ENCODE measurements around the gene USP16. TPM values are rescaled to one million over a fixed set of nuclear protein-coding genes. Genes with fewer than 3 reads are reported as not detected.

The USP16 gene
- total RNA-seq, 2 donors from 2014 or later = 34.5 to 38.9 TPM

- DNase-seq (ENCODE audit: low spot score) = no peak
- H3K36me3 ChIP-seq = no peaks in the 10 kb centered on the region
- H3K4me1 ChIP-seq (ENCODE audit: control insufficient read depth in 1 of 2, low read depth in 2 of 2) = peaks cover 24 to 33% of the 10 kb centered on the region in 2 donors
- no peaks in the 10 kb centered on the region for H3K9me3 ChIP-seq
- no peak overlapping the region for H3K4me3 ChIP-seq
- TF ChIP-seq, protein P1, sequence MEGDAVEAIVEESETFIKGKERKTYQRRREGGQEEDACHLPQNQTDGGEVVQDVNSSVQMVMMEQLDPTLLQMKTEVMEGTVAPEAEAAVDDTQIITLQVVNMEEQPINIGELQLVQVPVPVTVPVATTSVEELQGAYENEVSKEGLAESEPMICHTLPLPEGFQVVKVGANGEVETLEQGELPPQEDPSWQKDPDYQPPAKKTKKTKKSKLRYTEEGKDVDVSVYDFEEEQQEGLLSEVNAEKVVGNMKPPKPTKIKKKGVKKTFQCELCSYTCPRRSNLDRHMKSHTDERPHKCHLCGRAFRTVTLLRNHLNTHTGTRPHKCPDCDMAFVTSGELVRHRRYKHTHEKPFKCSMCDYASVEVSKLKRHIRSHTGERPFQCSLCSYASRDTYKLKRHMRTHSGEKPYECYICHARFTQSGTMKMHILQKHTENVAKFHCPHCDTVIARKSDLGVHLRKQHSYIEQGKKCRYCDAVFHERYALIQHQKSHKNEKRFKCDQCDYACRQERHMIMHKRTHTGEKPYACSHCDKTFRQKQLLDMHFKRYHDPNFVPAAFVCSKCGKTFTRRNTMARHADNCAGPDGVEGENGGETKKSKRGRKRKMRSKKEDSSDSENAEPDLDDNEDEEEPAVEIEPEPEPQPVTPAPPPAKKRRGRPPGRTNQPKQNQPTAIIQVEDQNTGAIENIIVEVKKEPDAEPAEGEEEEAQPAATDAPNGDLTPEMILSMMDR (IDR thresholded peaks at IDR 0.05) = no peak
- no peak overlapping the region for H3K27ac ChIP-seq
- H3K27me3 ChIP-seq (replicated peaks; ENCODE audit: insufficient read depth) = no peaks in the 10 kb centered on the region
- no peak for ATAC-seq (ENCODE audit: insufficient number of reproducible peaks, low FRiP score, low read depth)
These were observed 2.3 kb upstream of the USP16 start for GRCh38 chr21:29022166-29022565.

GRCh38 chr21:29025328-29025713 is 853 bp downstream of the USP16 start:
- H3K36me3 ChIP-seq = no peaks in the 10 kb centered on the region
- H3K9me3 ChIP-seq = no peaks in the 10 kb centered on the region
- peak overlapping the region; percentile 95 to 98 for H3K27ac ChIP-seq
- no peak for ATAC-seq (ENCODE audit: insufficient number of reproducible peaks, low FRiP score, low read depth)
- TF ChIP-seq, protein P1 (IDR thresholded peaks at IDR 0.05) = no peak
- peak overlapping the region; percentile 83 for H3K4me3 ChIP-seq
- no peak for DNase-seq (ENCODE audit: low spot score)
- H3K27me3 ChIP-seq (replicated peaks; ENCODE audit: insufficient read depth) = no peaks in the 10 kb centered on the region
- H3K4me1 ChIP-seq (ENCODE audit: control insufficient read depth in 1 of 2, low read depth in 2 of 2) = peaks cover 11 to 18% of the 10 kb centered on the region in 2 donors

GRCh38 chr21:29029524-29029923 is 5.1 kb downstream of the USP16 start:
- no peaks in the 10 kb centered on the region for H3K9me3 ChIP-seq
- peaks cover 18% of the 10 kb centered on the region for H3K36me3 ChIP-seq
- no peak overlapping the region for H3K4me3 ChIP-seq
- H3K27ac ChIP-seq = no peak overlapping the region
- H3K4me1 ChIP-seq (ENCODE audit: control insufficient read depth in 1 of 2, low read depth in 2 of 2) = peaks cover 8 to 18% of the 10 kb centered on the region in 2 donors
- H3K27me3 ChIP-seq (replicated peaks; ENCODE audit: insufficient read depth) = no peaks in the 10 kb centered on the region
- no peak for ATAC-seq (ENCODE audit: insufficient number of reproducible peaks, low FRiP score, low read depth)
- TF ChIP-seq, protein P1 (IDR thresholded peaks at IDR 0.05) = no peak
- no peak for DNase-seq (ENCODE audit: low spot score)

DNA sequence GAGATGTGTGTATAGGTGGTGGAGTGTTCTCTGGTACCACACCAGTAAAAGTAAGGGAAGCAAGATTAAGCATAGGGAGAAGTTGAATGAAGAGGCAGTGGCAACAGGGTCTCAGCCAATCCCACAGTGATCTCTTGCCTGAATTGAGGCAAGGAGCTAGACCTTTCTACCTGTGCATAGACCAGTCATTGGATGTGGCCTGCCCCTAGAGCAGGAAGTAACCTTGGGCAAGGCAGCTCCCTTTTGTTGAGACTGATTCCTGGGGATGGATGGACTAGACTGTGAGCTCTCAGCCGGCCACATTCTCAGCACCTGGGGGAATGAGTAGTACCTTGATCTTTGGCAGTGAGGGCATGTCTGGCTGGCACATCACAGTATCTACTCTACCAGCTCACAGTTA is 6.4 kb downstream of the USP16 start:
- Histone ChIP-seq H3K27ac (no peak overlapping the region), H3K4me3 (no peak overlapping the region), H3K27me3 (replicated peaks; ENCODE audit: insufficient read depth) (no peaks in the 10 kb centered on the region), H3K36me3 (peaks cover 18% of the 10 kb centered on the region), H3K9me3 (no peaks in the 10 kb centered on the region), H3K4me1 (ENCODE audit: control insufficient read depth in 1 of 2, low read depth in 2 of 2) (peaks cover 3 to 12% of the 10 kb centered on the region in 2 donors)
- TF ChIP-seq, protein P1 (IDR thresholded peaks at IDR 0.05) = no peak
- ATAC-seq (ENCODE audit: insufficient number of reproducible peaks, low FRiP score, low read depth) = no peak
- DNase-seq (ENCODE audit: low spot score) = no peak

GRCh38 chr21:29033301-29033700 is 8.8 kb downstream of the USP16 start:
- Histone ChIP-seq H3K27ac (peak overlapping the region in 1 of 2 donors; percentile 13), H3K27me3 (replicated peaks; ENCODE audit: insufficient read depth) (no peaks in the 10 kb centered on the region), H3K4me1 (ENCODE audit: control insufficient read depth in 1 of 2, low read depth in 2 of 2) (no peaks in the 10 kb centered on the region), H3K4me3 (no peak overlapping the region), H3K36me3 (peaks cover 29% of the 10 kb centered on the region), H3K9me3 (no peaks in the 10 kb centered on the region)
- DNase-seq (ENCODE audit: low spot score) = no peak
- no peak for ATAC-seq (ENCODE audit: insufficient number of reproducible peaks, low FRiP score, low read depth)
- TF ChIP-seq, protein P1 (IDR thresholded peaks at IDR 0.05) = no peak
